Stimulated activated CD4-positive, alpha-beta T cell treated with anti-CD3 and anti-CD28 coated beads, Interleukin-4, amount 100 ng/mL, for 48 hours (primary cell): Measurements from ENCODE around the gene TMEM51.

Experiments
- DNase-seq, 2 donors: peaks; one replicate each; pipeline ENCODE4 v3.0.0-alpha.2; 2020; ENCODE audit warnings: low read depth in 2 of 2

Gene TMEM51

GRCh38 chr1:15153184-15153841 is at the start of gene TMEM51:
Gene TMEM51 (plus strand): TSS chr1:15153747. CDS start chr1:15215088, 61,341 bp downstream.
- DNase-seq, result no peak

GRCh38 chr1:15103906-15104305 is 49.6 kb upstream of the TMEM51 start:
- no peak for DNase-seq

GRCh38 chr1:15104768-15105167 is 48.8 kb upstream of the TMEM51 start:
- no peak for DNase-seq

- DNase-seq, result no peak
Measured at GRCh38 chr1:15106608-15107007, 46.9 kb upstream of the TMEM51 start.

- DNase-seq, result no peak
Measured at GRCh38 chr1:15107058-15107687, 46.4 kb upstream of the TMEM51 start.

- DNase-seq, result no peak
Measured at GRCh38 chr1:15107911-15108310, 45.6 kb upstream of the TMEM51 start.

- DNase-seq, result no peak
Measured at GRCh38 chr1:15110128-15110866, 43.2 kb upstream of the TMEM51 start.

- no peak for DNase-seq
Measured at GRCh38 chr1:15110867-15111230, 42.7 kb upstream of the TMEM51 start.

GRCh38 chr1:15113146-15113545 is 40.4 kb upstream of the TMEM51 start:
- DNase-seq, result no peak

GRCh38 chr1:15114884-15115283 is 38.7 kb upstream of the TMEM51 start:
- no peak for DNase-seq

- DNase-seq, result no peak
Measured at GRCh38 chr1:15115542-15116330, 37.8 kb upstream of the TMEM51 start.

GRCh38 chr1:15116966-15117365 is 36.6 kb upstream of the TMEM51 start:
- no peak for DNase-seq

- DNase-seq, result no peak
Measured at GRCh38 chr1:15117671-15118325, 35.7 kb upstream of the TMEM51 start.

- no peak for DNase-seq
Measured at GRCh38 chr1:15118579-15118978, 35.0 kb upstream of the TMEM51 start.

GRCh38 chr1:15120251-15120945 is 33.1 kb upstream of the TMEM51 start:
- DNase-seq, result no peak

- no peak for DNase-seq
Measured at GRCh38 chr1:15122331-15122730, 31.2 kb upstream of the TMEM51 start.

- no peak for DNase-seq
Measured at GRCh38 chr1:15123270-15123669, 30.3 kb upstream of the TMEM51 start.

GRCh38 chr1:15123925-15124324 is 29.6 kb upstream of the TMEM51 start:
- no peak for DNase-seq

GRCh38 chr1:15124362-15125100 is 29.0 kb upstream of the TMEM51 start:
- no peak for DNase-seq

- no peak for DNase-seq
Measured at GRCh38 chr1:15125101-15125745, 28.3 kb upstream of the TMEM51 start.
